ENCODE results near the gene PIK3R5.

PIK3R5 gene

DNA sequence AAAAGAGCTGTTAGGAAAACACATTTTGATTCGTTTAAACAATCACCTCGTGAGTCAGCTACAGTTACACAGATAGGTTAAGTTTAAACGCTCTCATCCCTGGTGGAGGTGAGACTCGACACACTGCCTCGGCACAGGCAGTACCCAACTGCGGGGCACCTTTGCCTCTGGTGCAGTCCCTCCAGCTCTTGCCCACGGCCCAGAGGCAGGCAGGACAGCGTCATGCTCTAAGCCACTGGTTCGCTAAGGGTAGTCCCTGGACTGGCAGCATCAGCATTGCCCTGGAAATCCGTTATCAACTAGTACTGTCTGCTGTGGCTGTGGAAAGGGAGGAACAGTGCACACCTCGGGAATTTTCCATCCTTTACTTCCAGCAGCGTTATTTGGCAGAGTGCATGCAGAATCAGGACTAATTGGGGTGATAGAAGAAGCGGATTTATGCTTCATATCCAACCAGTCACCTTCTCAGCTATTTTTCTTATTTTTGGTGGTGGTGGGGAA lies 94.4 kb downstream of the PIK3R5 start:
- no peaks in the 10 kb centered on the region; the same call in 1 of the 2 replicates for H3K4me1 ChIP-seq (ENCODE audit: control insufficient read depth, insufficient read depth, low read length)
- H3K4me3 ChIP-seq (ENCODE audit: low read length): no peak overlapping the region
- no peaks in the 10 kb centered on the region for H3K27me3 ChIP-seq (ENCODE audit: control insufficient read depth, insufficient read depth, low read length)
- H3K27ac ChIP-seq (ENCODE audit: low read length): no peak overlapping the region
- no peak for DNase-seq (ENCODE audit: low read depth, low spot score)
- no CpG with 5 or more reads among the region's 13 CpGs for WGBS (ENCODE audit: insufficient coverage, insufficient read length)
- H3K9me3 ChIP-seq (ENCODE audit: control insufficient read depth, insufficient read depth, low read length): no peaks in the 10 kb centered on the region
- no peaks in the 10 kb centered on the region for H3K36me3 ChIP-seq (ENCODE audit: control insufficient read depth, insufficient read depth, low read length)

DNA sequence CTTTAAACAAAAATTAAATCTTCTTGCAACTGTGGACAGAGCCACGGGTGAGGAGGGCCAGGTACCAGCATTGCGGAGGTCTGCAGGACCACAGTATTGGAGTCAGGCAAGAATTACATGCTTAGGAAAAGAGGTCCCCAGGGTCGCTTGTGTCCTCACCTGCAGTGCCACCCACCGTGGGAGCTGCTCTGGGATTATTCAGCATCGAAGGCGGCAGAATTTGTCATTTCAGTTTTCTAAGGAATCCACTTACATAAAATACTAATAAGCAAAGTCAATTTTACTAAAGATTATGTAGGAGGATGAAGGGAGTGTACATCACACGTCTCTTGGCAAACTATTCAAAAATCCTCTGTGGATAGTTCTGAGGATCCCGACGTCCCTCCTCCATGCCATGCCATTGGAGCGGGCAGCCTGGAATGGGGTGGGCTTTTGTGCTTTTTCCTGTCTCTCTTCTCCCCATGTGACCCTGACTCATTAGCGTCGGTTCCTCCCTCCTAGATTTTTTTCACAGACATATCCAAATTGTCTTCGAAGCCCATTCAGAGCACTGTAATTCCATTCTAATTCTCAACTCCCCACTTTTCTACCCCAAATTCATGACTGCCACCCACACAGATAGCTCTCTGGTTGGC lies 95.0 kb downstream of the PIK3R5 start:
- 100% methylated on average over 1 of the region's 13 CpGs for WGBS (ENCODE audit: insufficient coverage, insufficient read length)

DNA sequence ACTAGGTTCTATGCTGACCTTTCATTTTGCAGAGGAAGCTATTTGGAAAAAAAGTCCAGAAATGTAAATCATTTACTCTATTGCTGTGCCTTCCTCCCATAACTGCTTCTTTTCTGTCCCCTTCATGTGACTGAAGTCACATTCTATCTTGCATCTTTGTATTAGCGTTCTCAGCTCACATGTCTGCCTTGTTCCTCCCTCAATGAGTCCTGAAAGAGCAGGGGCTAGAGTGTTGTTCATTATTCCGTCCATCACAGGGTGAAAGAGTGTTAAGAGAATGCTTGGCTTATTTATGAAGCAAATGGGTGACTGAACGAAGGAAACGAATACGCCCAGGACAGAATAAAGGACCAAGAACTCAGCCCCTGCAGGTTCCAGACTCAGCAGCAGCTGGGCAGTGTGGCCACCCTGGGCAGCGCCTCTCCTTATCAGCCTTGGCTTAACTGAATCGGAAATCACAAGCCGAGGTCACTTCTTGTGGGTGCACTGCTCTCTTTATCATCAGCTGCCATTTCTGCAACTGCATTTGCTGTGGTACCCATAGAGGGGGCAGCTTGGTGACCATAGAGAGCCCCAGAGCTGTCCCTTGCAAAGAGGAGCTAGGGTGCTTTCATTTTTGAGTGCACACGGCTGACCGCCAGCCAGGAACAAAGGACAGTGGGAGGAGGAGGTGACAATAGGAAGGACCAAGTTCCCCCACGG lies 96.2 kb downstream of the PIK3R5 start:
- Histone ChIP-seq H3K4me3 (ENCODE audit: low read length) (no peak overlapping the region), H3K27ac (ENCODE audit: low read length) (no peak overlapping the region)

More for the DNA sequence above, 95.0 kb downstream of the PIK3R5 start:
- Histone ChIP-seq H3K4me3 (ENCODE audit: low read length) (no peak overlapping the region), H3K27me3 (ENCODE audit: control insufficient read depth, insufficient read depth, low read length) (no peaks in the 10 kb centered on the region), H3K27ac (ENCODE audit: low read length) (no peak overlapping the region), H3K36me3 (ENCODE audit: control insufficient read depth, insufficient read depth, low read length) (no peaks in the 10 kb centered on the region), H3K9me3 (ENCODE audit: control insufficient read depth, insufficient read depth, low read length) (no peaks in the 10 kb centered on the region), H3K4me1 (ENCODE audit: control insufficient read depth, insufficient read depth, low read length) (no peaks in the 10 kb centered on the region; the same call in 1 of the 2 replicates)
- DNase-seq (ENCODE audit: low read depth, low spot score): no peak

GRCh38 chr17:8868529-8868951 lies 97.0 kb downstream of the PIK3R5 start:
- Histone ChIP-seq H3K27ac (ENCODE audit: low read length) (no peak overlapping the region), H3K36me3 (ENCODE audit: control insufficient read depth, insufficient read depth, low read length) (no peaks in the 10 kb centered on the region), H3K9me3 (ENCODE audit: control insufficient read depth, insufficient read depth, low read length) (no peaks in the 10 kb centered on the region), H3K4me1 (ENCODE audit: control insufficient read depth, insufficient read depth, low read length) (no peaks in the 10 kb centered on the region; the same call in 1 of the 2 replicates), H3K4me3 (ENCODE audit: low read length) (no peak overlapping the region), H3K27me3 (ENCODE audit: control insufficient read depth, insufficient read depth, low read length) (no peaks in the 10 kb centered on the region)
- no CpG with 5 or more reads among the region's 4 CpGs for WGBS (ENCODE audit: insufficient coverage, insufficient read length)
- DNase-seq (ENCODE audit: low read depth, low spot score): no peak

More for the DNA sequence above, 96.2 kb downstream of the PIK3R5 start:
- Histone ChIP-seq H3K36me3 (ENCODE audit: control insufficient read depth, insufficient read depth, low read length) (no peaks in the 10 kb centered on the region), H3K27me3 (ENCODE audit: control insufficient read depth, insufficient read depth, low read length) (no peaks in the 10 kb centered on the region), H3K9me3 (ENCODE audit: control insufficient read depth, insufficient read depth, low read length) (no peaks in the 10 kb centered on the region), H3K4me1 (ENCODE audit: control insufficient read depth, insufficient read depth, low read length) (no peaks in the 10 kb centered on the region; the same call in 1 of the 2 replicates)
- no peak for DNase-seq (ENCODE audit: low read depth, low spot score)
- WGBS (ENCODE audit: insufficient coverage, insufficient read length): no CpG with 5 or more reads among the region's 11 CpGs

- H3K4me1 ChIP-seq (ENCODE audit: control insufficient read depth, insufficient read depth, low read length): no peaks in the 10 kb centered on the region; the same call in 1 of the 2 replicates
- H3K9me3 ChIP-seq (ENCODE audit: control insufficient read depth, insufficient read depth, low read length): no peaks in the 10 kb centered on the region
- no CpG with 5 or more reads among the region's 1 CpG for WGBS (ENCODE audit: insufficient coverage, insufficient read length)
- no peaks in the 10 kb centered on the region for H3K36me3 ChIP-seq (ENCODE audit: control insufficient read depth, insufficient read depth, low read length)
- no peaks in the 10 kb centered on the region for H3K27me3 ChIP-seq (ENCODE audit: control insufficient read depth, insufficient read depth, low read length)
- H3K27ac ChIP-seq (ENCODE audit: low read length): no peak overlapping the region
- DNase-seq (ENCODE audit: low read depth, low spot score): no peak
- H3K4me3 ChIP-seq (ENCODE audit: low read length): no peak overlapping the region
Measured at GRCh38 chr17:8868092-8868491, 97.4 kb downstream of the PIK3R5 start.

DNA sequence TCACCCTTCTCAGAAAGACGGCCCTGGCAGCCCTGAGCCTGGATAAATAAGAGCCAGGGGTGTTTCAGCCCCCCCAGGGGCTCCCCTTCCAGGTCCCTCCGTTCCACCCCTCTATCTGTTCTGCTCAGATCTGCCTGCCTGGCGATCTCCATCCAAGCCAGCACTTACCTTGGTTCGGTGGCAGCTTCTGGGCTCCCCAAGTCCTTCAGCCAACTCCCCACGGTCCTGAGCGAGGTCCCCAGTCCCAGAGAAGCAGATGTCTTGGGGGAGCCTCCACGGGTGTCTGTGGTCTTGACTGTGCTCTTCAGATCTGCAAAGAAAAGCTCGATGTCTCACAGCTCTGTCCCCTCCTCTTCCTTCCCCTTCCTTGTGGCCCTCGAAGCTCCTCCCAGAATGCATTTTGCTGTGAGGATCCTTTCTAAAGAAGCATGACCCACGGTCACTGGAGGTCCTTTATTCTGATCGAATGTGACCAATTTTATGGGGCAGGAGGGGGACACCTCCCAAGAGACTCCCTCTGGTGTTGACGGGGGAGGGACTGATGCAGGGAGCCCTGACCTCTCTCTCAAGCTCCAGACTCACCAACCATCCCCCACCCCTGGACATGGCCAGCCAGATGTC lies 98.0 kb downstream of the PIK3R5 start, which contains the start of gene PIK3R6:
TSS of gene PIK3R6 (minus strand) at position 314 of the 621 bp plus-strand sequence. CDS start 17,880 bp downstream, outside the sequence.
- Histone ChIP-seq H3K27ac (ENCODE audit: low read length) (no peak within 1 kb of the TSS), H3K27me3 (ENCODE audit: control insufficient read depth, insufficient read depth, low read length) (no peaks in the 10 kb centered on the region), H3K36me3 (ENCODE audit: control insufficient read depth, insufficient read depth, low read length) (no peaks in the 10 kb centered on the region), H3K4me1 (ENCODE audit: control insufficient read depth, insufficient read depth, low read length) (no peaks in the 10 kb centered on the region), H3K9me3 (ENCODE audit: control insufficient read depth, insufficient read depth, low read length) (no peaks in the 10 kb centered on the region), H3K4me3 (ENCODE audit: low read length) (no peak within 1 kb of the TSS)
- no peak for DNase-seq (ENCODE audit: low read depth, low spot score)
- WGBS (ENCODE audit: insufficient coverage, insufficient read length): no CpG with 5 or more reads among the region's 12 CpGs

- H3K27ac ChIP-seq (ENCODE audit: low read length): no peak overlapping the region
- DNase-seq (ENCODE audit: low read depth, low spot score): no peak
- no peaks in the 10 kb centered on the region for H3K9me3 ChIP-seq (ENCODE audit: control insufficient read depth, insufficient read depth, low read length)
Measured at GRCh38 chr17:8865811-8866210, 99.7 kb downstream of the PIK3R5 start.

GRCh38 chr17:8865385-8865784 lies 100.1 kb downstream of the PIK3R5 start:
- no peaks in the 10 kb centered on the region for H3K4me1 ChIP-seq (ENCODE audit: control insufficient read depth, insufficient read depth, low read length)
- no CpG with 5 or more reads among the region's 6 CpGs for WGBS (ENCODE audit: insufficient coverage, insufficient read length)
- no peak for DNase-seq (ENCODE audit: low read depth, low spot score)
- no peak overlapping the region for H3K27ac ChIP-seq (ENCODE audit: low read length)
- H3K4me3 ChIP-seq (ENCODE audit: low read length): no peak overlapping the region
- H3K27me3 ChIP-seq (ENCODE audit: control insufficient read depth, insufficient read depth, low read length): no peaks in the 10 kb centered on the region
- H3K9me3 ChIP-seq (ENCODE audit: control insufficient read depth, insufficient read depth, low read length): no peaks in the 10 kb centered on the region
- H3K36me3 ChIP-seq (ENCODE audit: control insufficient read depth, insufficient read depth, low read length): no peaks in the 10 kb centered on the region

More at GRCh38 chr17:8865811-8866210, 99.7 kb downstream of the PIK3R5 start:
- Histone ChIP-seq H3K4me3 (ENCODE audit: low read length) (no peak overlapping the region), H3K36me3 (ENCODE audit: control insufficient read depth, insufficient read depth, low read length) (no peaks in the 10 kb centered on the region), H3K27me3 (ENCODE audit: control insufficient read depth, insufficient read depth, low read length) (no peaks in the 10 kb centered on the region), H3K4me1 (ENCODE audit: control insufficient read depth, insufficient read depth, low read length) (no peaks in the 10 kb centered on the region)
- no CpG with 5 or more reads among the region's 7 CpGs for WGBS (ENCODE audit: insufficient coverage, insufficient read length)

DNA sequence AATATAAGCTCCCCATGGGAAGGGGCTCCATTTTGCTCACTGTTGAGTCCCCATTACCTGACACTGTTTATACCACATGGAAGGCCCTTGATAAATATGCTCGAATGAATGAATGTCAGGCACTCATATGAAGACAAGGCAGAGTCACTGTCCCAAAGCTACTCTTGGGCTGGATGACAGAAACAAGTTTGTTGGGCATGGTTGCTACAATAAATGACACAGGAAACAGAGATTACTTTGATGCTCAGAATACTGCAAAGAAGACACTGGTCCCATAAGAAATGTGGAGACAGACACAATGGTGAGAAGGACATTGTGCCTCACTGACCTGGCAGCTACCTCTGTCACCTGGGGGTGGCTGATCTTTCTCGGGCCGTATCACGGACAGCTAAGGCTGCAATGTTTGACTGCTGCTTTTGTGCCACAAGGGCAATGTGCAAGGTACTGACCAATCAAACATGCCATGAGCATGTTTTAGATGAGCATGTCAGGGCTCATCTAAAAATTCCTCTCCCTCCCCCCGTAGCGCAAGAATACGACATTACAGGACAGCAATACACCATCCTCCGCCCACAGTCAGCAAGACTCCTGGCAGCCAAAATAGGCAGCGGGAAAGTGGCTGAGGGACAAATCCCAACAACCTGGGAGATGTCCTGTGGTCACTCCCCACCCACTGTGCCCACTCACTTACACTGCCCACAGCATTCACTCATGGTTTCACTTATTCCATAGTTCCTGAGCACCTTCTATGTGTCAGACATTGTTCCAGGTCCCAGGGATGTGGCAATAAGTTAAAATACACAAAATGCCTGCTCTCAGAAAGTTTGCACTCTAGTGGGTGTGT lies 103.1 kb downstream of the PIK3R5 start:
- WGBS (ENCODE audit: insufficient coverage, insufficient read length): no CpG with 5 or more reads among the region's 9 CpGs
- H3K9me3 ChIP-seq (ENCODE audit: control insufficient read depth, insufficient read depth, low read length): no peaks in the 10 kb centered on the region
- H3K4me1 ChIP-seq (ENCODE audit: control insufficient read depth, insufficient read depth, low read length): no peaks in the 10 kb centered on the region
- H3K27ac ChIP-seq (ENCODE audit: low read length): no peak overlapping the region
- H3K27me3 ChIP-seq (ENCODE audit: control insufficient read depth, insufficient read depth, low read length): no peaks in the 10 kb centered on the region
- H3K36me3 ChIP-seq (ENCODE audit: control insufficient read depth, insufficient read depth, low read length): no peaks in the 10 kb centered on the region
- H3K4me3 ChIP-seq (ENCODE audit: low read length): no peak overlapping the region
- no peak for DNase-seq (ENCODE audit: low read depth, low spot score)

All from iPS DF 6.9 (cell line).